Epithelial cell of esophagus (primary cell): ENCODE measurements around the gene LMO3.
"Not testable (repeated sequence)": the region's sequence is repeated elsewhere in the genome, so short reads cannot be mapped to it uniquely, and the experiment has no call there.

Source experiments
- DNase-seq: peaks from one replicate; pipeline ENCODE4 v3.0.0; 2010; ENCODE audit warnings: low read depth
- H3K4me3 ChIP-seq: 2 replicates; pipeline ENCODE4 v1.5.1; 2011; ENCODE audit warnings: mild to moderate bottlenecking, low read length, control low read depth
- CTCF ChIP-seq: IDR thresholded peaks from 2 replicates; pipeline ENCODE4 v1.5.1; 2011; ENCODE audit warnings: low read depth, mild to moderate bottlenecking, low read length, control low read depth, inconsistent platforms; ENCODE audit not compliant: insufficient read depth; ENCODE audit errors: missing control alignments

The LMO3 gene

GRCh38 chr12:16545836-16546235, 60.1 kb downstream of the LMO3 start:
- DNase-seq = no peak
- no peak for TF ChIP-seq CTCF
- no peak overlapping the region for H3K4me3 ChIP-seq

GRCh38 chr12:16542586-16542985, 63.4 kb downstream of the LMO3 start:
- DNase-seq = no peak
- TF ChIP-seq CTCF = no peak
- H3K4me3 ChIP-seq = no peak overlapping the region

- H3K4me3 ChIP-seq, DNase-seq: not testable (repeated sequence)
These were observed 68.3 kb downstream of the LMO3 start for GRCh38 chr12:16537652-16538051.

- no peak for TF ChIP-seq CTCF
- H3K4me3 ChIP-seq = no peak overlapping the region
- peak; percentile 64 for DNase-seq
These were observed 74.3 kb downstream of the LMO3 start for GRCh38 chr12:16531621-16532020.

- no peak for TF ChIP-seq CTCF
- DNase-seq = no peak
- no peak overlapping the region for H3K4me3 ChIP-seq
These were observed 75.6 kb downstream of the LMO3 start for GRCh38 chr12:16530268-16530850.

GRCh38 chr12:16526693-16527092, 79.3 kb downstream of the LMO3 start:
- peak; percentile 67 for DNase-seq
- TF ChIP-seq CTCF = no peak
- no peak overlapping the region for H3K4me3 ChIP-seq

GRCh38 chr12:16524378-16524777, 81.6 kb downstream of the LMO3 start:
- peak; percentile 72 for DNase-seq
- H3K4me3 ChIP-seq = no peak overlapping the region
- no peak for TF ChIP-seq CTCF
